Measurements from ENCODE around the gene CPD. TPM values are rescaled to one million over a fixed set of nuclear protein-coding genes. Genes with fewer than 3 reads are reported as not detected.
A peak's percentile ranks its signal among the peaks of the same experiment; 100 is the strongest.
"Not testable (repeated sequence)": the region's sequence is repeated elsewhere in the genome, so short reads cannot be mapped to it uniquely, and the experiment has no call there.

Gene CPD
- polyA plus RNA-seq (ENCODE audit: insufficient read length in 4 of 4) = 10 to 100 TPM; 84.3 to 98.8 (median 90.1) TPM

GRCh38 chr17:30378825-30379302, at the start of gene CPD:
Gene CPD (plus strand): TSS chr17:30378927. CDS start chr17:30378981, 54 bp downstream.
- DNase-seq (ENCODE audit: low read depth in 4 of 4, low spot score in 3 of 4) = peak; percentile 92 to 96 (median 92)

- DNase-seq (ENCODE audit: low read depth in 4 of 4, low spot score in 3 of 4) = no peak
Observed at GRCh38 chr17:30332057-30332542, 46.6 kb upstream of the CPD start.

GRCh38 chr17:30333503-30334360, 45.0 kb upstream of the CPD start, which contains the start of gene TMIGD1:
Gene TMIGD1 (minus strand): TSS chr17:30334057. CDS start chr17:30332133, 1,924 bp downstream.
- DNase-seq (ENCODE audit: low read depth in 4 of 4, low spot score in 3 of 4) = no peak

GRCh38 chr17:30334421-30334820, 44.3 kb upstream of the CPD start:
- no peak for DNase-seq (ENCODE audit: low read depth in 4 of 4, low spot score in 3 of 4)

- DNase-seq (ENCODE audit: low read depth in 4 of 4, low spot score in 3 of 4) = no peak
Observed at GRCh38 chr17:30336369-30337171, 42.2 kb upstream of the CPD start.

- no peak for DNase-seq (ENCODE audit: low read depth in 4 of 4, low spot score in 3 of 4)
Observed at GRCh38 chr17:30337393-30337999, 41.2 kb upstream of the CPD start.

- no peak for DNase-seq (ENCODE audit: low read depth in 4 of 4, low spot score in 3 of 4)
Observed at GRCh38 chr17:30339086-30339485, 39.6 kb upstream of the CPD start.

GRCh38 chr17:30340801-30341356, 37.8 kb upstream of the CPD start:
- no peak for DNase-seq (ENCODE audit: low read depth in 4 of 4, low spot score in 3 of 4)

- DNase-seq (ENCODE audit: low read depth in 4 of 4, low spot score in 3 of 4) = no peak
Observed at GRCh38 chr17:30341703-30342249, 37.0 kb upstream of the CPD start.

- not testable (repeated sequence) for DNase-seq (ENCODE audit: low read depth in 4 of 4, low spot score in 3 of 4)
Observed at GRCh38 chr17:30343244-30343643, 35.5 kb upstream of the CPD start.

GRCh38 chr17:30343796-30344195, 34.9 kb upstream of the CPD start:
- no peak for DNase-seq (ENCODE audit: low read depth in 4 of 4, low spot score in 3 of 4)

GRCh38 chr17:30344283-30345088, 34.2 kb upstream of the CPD start:
- DNase-seq (ENCODE audit: low read depth in 4 of 4, low spot score in 3 of 4) = peak in 1 of 4 donors; percentile 29

- no peak for DNase-seq (ENCODE audit: low read depth in 4 of 4, low spot score in 3 of 4)
Observed at GRCh38 chr17:30345089-30345433, 33.7 kb upstream of the CPD start.

GRCh38 chr17:30345527-30346075, 33.1 kb upstream of the CPD start:
- no peak for DNase-seq (ENCODE audit: low read depth in 4 of 4, low spot score in 3 of 4)

- no peak for DNase-seq (ENCODE audit: low read depth in 4 of 4, low spot score in 3 of 4)
Observed at GRCh38 chr17:30346221-30346795, 32.4 kb upstream of the CPD start.

GRCh38 chr17:30347488-30347887, 31.2 kb upstream of the CPD start:
- no peak for DNase-seq (ENCODE audit: low read depth in 4 of 4, low spot score in 3 of 4)

GRCh38 chr17:30349252-30349651, 29.5 kb upstream of the CPD start:
- no peak for DNase-seq (ENCODE audit: low read depth in 4 of 4, low spot score in 3 of 4)

- DNase-seq (ENCODE audit: low read depth in 4 of 4, low spot score in 3 of 4) = not testable (repeated sequence)
Observed at GRCh38 chr17:30351263-30351662, 27.5 kb upstream of the CPD start.

- DNase-seq (ENCODE audit: low read depth in 4 of 4, low spot score in 3 of 4) = no peak
Observed at GRCh38 chr17:30351735-30352134, 27.0 kb upstream of the CPD start.
